Ectodermal cell (in vitro differentiated cells): Measurements from ENCODE around the gene HID1. TPM values are rescaled to one million over a fixed set of nuclear protein-coding genes. Genes with fewer than 3 reads are reported as not detected.
A peak's percentile ranks its signal among the peaks of the same experiment; 100 is the strongest.

ENCODE experiments used
- H3K27ac ChIP-seq: 2 replicates; pipeline ENCODE4 v1.7.0; 2013; ENCODE audit warnings: mild to moderate bottlenecking, low read depth, low read length; ENCODE audit not compliant: insufficient read depth, poor library complexity, severe bottlenecking
- H3K27me3 ChIP-seq: 2 replicates; pipeline ENCODE4 v1.7.0; 2013; ENCODE audit warnings: mild to moderate bottlenecking, low read length; ENCODE audit not compliant: insufficient read depth, control insufficient read depth, poor library complexity, severe bottlenecking
- H3K36me3 ChIP-seq: one replicate; pipeline ENCODE4 v1.7.0; 2013; ENCODE audit warnings: low read length; ENCODE audit not compliant: control insufficient read depth, insufficient read depth
- H3K4me1 ChIP-seq: one replicate; pipeline ENCODE4 v1.7.0; 2013; ENCODE audit warnings: low read length; ENCODE audit not compliant: control insufficient read depth, insufficient read depth
- H3K4me3 ChIP-seq: 2 replicates; pipeline ENCODE4 v1.7.0; 2013; ENCODE audit warnings: low read depth, low read length, control low read depth; ENCODE audit not compliant: insufficient read depth
- H3K9me3 ChIP-seq: 2 replicates; pipeline ENCODE4 v1.7.0; 2013; ENCODE audit warnings: mild to moderate bottlenecking, low read length, moderate library complexity; ENCODE audit not compliant: control insufficient read depth
- WGBS, 2 experiments: methylation state at CpG; one replicate each; pipeline ENCODE4 v1.1.7; 2013; ENCODE audit warnings: missing lambda C conversion rate in 2 of 2; 5-methylcytosine and 5-hydroxymethylcytosine counted together
- polyA plus RNA-seq, 4 experiments: library from polyadenylated mRNA; stranded (reverse); fragments of 50-300 nt; gene quantifications; one replicate each; pipeline ENCODE4 v1.2.3, GENCODE V29; 2013

HID1 gene, protein sequence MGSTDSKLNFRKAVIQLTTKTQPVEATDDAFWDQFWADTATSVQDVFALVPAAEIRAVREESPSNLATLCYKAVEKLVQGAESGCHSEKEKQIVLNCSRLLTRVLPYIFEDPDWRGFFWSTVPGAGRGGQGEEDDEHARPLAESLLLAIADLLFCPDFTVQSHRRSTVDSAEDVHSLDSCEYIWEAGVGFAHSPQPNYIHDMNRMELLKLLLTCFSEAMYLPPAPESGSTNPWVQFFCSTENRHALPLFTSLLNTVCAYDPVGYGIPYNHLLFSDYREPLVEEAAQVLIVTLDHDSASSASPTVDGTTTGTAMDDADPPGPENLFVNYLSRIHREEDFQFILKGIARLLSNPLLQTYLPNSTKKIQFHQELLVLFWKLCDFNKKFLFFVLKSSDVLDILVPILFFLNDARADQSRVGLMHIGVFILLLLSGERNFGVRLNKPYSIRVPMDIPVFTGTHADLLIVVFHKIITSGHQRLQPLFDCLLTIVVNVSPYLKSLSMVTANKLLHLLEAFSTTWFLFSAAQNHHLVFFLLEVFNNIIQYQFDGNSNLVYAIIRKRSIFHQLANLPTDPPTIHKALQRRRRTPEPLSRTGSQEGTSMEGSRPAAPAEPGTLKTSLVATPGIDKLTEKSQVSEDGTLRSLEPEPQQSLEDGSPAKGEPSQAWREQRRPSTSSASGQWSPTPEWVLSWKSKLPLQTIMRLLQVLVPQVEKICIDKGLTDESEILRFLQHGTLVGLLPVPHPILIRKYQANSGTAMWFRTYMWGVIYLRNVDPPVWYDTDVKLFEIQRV
- polyA plus RNA-seq (2013, experiment 1 of 4) = 1.8 TPM
- 2.9 TPM for polyA plus RNA-seq (2013, experiment 2 of 4)
- polyA plus RNA-seq (2013, experiment 3 of 4) = 2.0 TPM
- 3.1 TPM for polyA plus RNA-seq (2013, experiment 4 of 4)

DNA sequence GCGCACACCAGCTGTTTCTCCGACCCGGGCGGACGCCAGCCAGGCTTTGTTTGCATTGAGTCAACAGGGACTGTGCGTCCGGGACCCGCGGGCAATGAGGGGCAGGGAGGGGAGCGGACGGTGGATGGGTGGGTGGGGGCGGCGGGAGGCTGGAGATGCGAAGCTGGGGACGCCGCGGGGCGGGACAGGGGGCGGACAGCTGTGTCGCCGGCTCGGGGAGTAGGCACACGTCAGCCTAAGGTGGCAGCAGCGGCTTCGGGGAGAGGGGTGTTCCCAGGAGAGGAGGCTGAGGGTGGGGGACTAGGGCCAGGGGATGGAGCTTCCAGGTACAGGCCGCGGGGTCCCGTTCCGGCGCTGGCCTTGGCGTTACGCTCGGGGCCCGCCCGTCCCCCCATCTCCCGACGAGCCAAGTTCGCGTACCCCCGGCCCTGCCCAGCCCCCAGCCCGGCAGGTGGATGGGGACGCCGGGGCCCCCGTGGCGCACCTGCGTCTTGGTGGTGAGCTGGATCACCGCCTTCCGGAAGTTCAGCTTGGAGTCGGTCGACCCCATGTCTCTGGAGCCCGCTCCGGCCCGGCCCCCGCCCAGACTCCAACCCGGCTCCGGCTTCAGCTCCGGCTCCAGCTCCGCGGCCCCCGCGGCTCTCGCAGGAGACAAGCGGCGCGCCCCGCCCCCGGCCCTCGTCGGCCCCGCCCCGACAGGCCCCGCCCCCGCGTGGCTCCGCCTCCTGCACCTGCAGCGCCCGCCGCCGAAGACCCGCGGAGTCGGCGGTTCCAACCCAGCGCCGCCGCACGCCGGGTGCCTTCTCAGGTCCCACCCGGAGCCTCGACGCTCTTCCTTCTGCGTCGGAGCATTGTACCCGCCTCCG lies at the start of gene HID1:
Gene HID1 (minus strand): TSS at position 653 of the 866 bp plus-strand sequence. CDS start 103 bp downstream, at position 550.
- Histone ChIP-seq H3K4me1 (peaks cover 5% of the 10 kb centered on the region), H3K4me3 (peak within 1 kb of the TSS; percentile 49), H3K27me3 (peaks cover 64% of the 10 kb centered on the region), H3K9me3 (no peaks in the 10 kb centered on the region), H3K27ac (no peak within 1 kb of the TSS), H3K36me3 (no peaks in the 10 kb centered on the region)
- WGBS, 2 experiments = 0 to 1% methylated on average over 95 of the region's 95 CpGs

DNA sequence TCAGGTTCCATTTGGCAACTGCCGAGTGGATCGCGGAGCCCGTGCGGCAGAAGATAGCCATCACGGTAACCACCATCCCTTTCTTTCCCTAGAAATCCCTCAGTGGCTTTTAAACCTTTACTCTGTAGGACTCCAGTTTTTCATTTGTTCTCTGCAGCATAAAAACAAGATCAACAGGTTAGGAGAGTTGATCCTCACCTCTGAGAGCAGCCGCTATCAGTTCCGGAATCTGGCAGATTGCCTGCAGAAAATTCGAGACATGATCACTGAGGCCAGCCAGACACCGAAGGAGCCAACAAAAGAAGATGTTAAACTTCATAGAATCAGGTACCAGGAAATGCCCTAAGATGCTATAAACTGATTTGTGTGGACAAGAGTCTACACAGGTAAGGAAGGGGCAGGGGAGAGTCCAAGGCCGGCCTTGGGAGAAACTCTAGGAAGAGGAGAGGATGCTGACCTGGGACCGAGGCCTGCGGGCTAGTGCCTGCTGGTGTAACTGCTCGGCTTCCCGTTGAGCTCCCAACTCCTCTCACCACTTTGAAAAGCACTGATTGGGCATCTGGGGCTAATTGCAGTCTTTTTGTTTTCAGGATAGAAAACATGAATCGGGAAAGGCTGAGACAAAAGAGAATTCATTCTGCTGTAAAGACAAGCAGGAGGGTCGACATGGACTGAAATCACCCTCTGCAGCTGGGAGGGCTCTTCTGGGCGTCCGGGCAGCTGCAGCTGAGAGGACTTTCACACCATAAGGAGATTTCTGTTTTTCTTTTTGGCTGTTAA lies 48.0 kb upstream of the HID1 start:
- Histone ChIP-seq H3K36me3 (peaks cover 10% of the 10 kb centered on the region), H3K9me3 (no peaks in the 10 kb centered on the region)
- whole genome bisulfite sequencing, 2 experiments = 95 to 96% methylated on average over 19 of the region's 19 CpGs

DNA sequence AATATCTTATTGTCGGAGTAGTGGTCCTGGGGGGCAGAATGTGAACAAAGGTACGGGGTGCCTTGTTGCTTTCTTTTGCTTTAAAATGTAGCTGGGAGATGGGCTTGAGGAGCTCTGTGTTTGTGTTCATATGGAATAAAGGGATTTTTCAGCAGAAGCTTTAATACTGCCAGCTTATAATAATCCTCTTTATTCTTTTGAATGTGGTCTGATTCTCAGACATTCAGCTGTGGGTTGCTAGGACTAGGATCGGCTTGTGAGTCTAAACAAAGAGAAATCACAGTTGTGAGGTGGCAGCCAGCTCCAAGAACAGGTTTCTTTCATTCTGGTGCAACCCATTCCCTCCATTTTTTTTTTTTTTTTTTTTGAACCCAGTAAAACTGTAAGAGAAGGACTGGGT lies 47.2 kb upstream of the HID1 start:
- Histone ChIP-seq H3K27me3 (no peaks in the 10 kb centered on the region), H3K4me1 (no peaks in the 10 kb centered on the region), H3K27ac (no peak overlapping the region), H3K36me3 (peaks cover 10% of the 10 kb centered on the region), H3K4me3 (no peak overlapping the region), H3K9me3 (no peaks in the 10 kb centered on the region)
- 92 to 94% methylated on average over 3 of the region's 3 CpGs for WGBS, 2 experiments

More for the DNA sequence above, 48.0 kb upstream of the HID1 start:
- Histone ChIP-seq H3K27ac (no peak overlapping the region), H3K27me3 (no peaks in the 10 kb centered on the region), H3K4me3 (no peak overlapping the region), H3K4me1 (no peaks in the 10 kb centered on the region)

DNA sequence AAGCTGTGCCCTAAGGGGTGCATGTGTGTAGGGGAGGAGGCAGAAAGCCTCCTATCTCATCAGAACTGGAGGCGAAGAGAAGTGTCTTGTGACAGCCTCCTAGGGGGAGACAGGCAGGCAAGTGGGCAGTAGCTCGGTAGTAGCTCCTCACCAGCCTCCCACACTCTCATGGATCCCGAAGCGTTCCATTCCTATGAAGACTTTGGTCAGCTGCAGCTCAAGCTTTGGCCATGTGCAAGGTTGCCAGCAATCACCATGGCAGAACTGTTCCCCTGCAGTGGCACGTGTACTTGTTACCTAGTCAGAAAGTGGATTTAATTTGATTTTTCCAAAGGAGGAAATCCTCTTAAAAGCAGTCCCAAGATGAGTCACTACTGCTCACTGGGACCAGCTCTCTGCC lies 46.6 kb upstream of the HID1 start:
- no peak overlapping the region for H3K4me3 ChIP-seq
- H3K27ac ChIP-seq = no peak overlapping the region
- WGBS, 2 experiments = 93% methylated on average over 5 of the region's 5 CpGs
- no peaks in the 10 kb centered on the region for H3K27me3 ChIP-seq
- no peaks in the 10 kb centered on the region for H3K9me3 ChIP-seq
- H3K36me3 ChIP-seq = peaks cover 10% of the 10 kb centered on the region
- H3K4me1 ChIP-seq = no peaks in the 10 kb centered on the region

DNA sequence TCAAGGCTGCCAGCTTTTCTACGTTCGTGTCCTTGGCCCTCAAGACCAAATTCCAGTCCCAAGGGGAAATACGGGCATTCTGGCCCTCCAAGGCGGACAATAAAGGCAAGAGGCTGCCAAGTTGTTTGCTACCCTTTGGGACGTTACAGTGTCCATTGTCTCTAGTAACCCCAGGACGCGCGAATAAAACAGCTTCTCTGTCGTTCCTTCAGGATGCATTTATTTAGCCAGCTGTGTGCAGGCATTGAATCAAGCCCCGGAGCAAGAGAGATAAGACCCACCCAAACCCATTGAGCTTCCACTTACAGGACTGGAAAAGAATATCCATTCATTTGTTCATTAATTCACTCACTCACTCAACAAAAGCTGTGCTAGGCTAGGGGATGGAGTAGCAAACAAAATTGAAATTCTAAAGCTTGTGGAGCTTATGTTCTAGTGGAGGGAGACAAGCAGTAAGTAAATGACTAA lies 40.6 kb upstream of the HID1 start:
- H3K4me3 ChIP-seq = peak overlapping the region; percentile 75
- H3K27me3 ChIP-seq = no peaks in the 10 kb centered on the region
- no peaks in the 10 kb centered on the region for H3K9me3 ChIP-seq
- peak overlapping the region; percentile 56 for H3K27ac ChIP-seq
- 2% methylated on average over 10 of the region's 10 CpGs for WGBS, 2 experiments
- H3K36me3 ChIP-seq = no peaks in the 10 kb centered on the region
- peaks cover 11% of the 10 kb centered on the region for H3K4me1 ChIP-seq

- H3K4me1 ChIP-seq = peaks cover 11% of the 10 kb centered on the region
- H3K4me3 ChIP-seq = peak within 1 kb of the TSS; percentile 75
- H3K27me3 ChIP-seq = no peaks in the 10 kb centered on the region
- 1% methylated on average over 63 of the region's 63 CpGs for WGBS, 2 experiments
- no peaks in the 10 kb centered on the region for H3K9me3 ChIP-seq
- no peaks in the 10 kb centered on the region for H3K36me3 ChIP-seq
- H3K27ac ChIP-seq = peak within 1 kb of the TSS; percentile 56
These were observed 40.0 kb upstream of the HID1 start, which contains the start of gene MRPL58 for GRCh38 chr17:75012346-75013091. Gene MRPL58, plus strand, starts transcription at chr17:75012670. Its CDS starts 17 bp downstream, at chr17:75012687.

- WGBS, 2 experiments = 52 to 60% methylated on average over 5 of the region's 5 CpGs
- peak overlapping the region; percentile 75 for H3K4me3 ChIP-seq
- no peak overlapping the region for H3K27ac ChIP-seq
- peaks cover 11% of the 10 kb centered on the region for H3K4me1 ChIP-seq
- no peaks in the 10 kb centered on the region for H3K27me3 ChIP-seq
- no peaks in the 10 kb centered on the region for H3K9me3 ChIP-seq
- H3K36me3 ChIP-seq = no peaks in the 10 kb centered on the region
These were observed 39.5 kb upstream of the HID1 start for GRCh38 chr17:75012096-75012345.

- no peak overlapping the region for H3K27ac ChIP-seq
- H3K4me3 ChIP-seq = peak overlapping the region; percentile 75
- peaks cover 11% of the 10 kb centered on the region for H3K4me1 ChIP-seq
- no peaks in the 10 kb centered on the region for H3K9me3 ChIP-seq
- 85 to 87% methylated on average over 13 of the region's 13 CpGs for WGBS, 2 experiments
- H3K36me3 ChIP-seq = no peaks in the 10 kb centered on the region
- no peaks in the 10 kb centered on the region for H3K27me3 ChIP-seq
These were observed 39.0 kb upstream of the HID1 start for GRCh38 chr17:75011401-75012095.
